ENCODE data around the gene LHFPL4.

LHFPL4 gene

GRCh38 chr3:9549600-9549999 lies 4.0 kb downstream of the LHFPL4 start (continued):
- TF ChIP-seq, protein P1, sequence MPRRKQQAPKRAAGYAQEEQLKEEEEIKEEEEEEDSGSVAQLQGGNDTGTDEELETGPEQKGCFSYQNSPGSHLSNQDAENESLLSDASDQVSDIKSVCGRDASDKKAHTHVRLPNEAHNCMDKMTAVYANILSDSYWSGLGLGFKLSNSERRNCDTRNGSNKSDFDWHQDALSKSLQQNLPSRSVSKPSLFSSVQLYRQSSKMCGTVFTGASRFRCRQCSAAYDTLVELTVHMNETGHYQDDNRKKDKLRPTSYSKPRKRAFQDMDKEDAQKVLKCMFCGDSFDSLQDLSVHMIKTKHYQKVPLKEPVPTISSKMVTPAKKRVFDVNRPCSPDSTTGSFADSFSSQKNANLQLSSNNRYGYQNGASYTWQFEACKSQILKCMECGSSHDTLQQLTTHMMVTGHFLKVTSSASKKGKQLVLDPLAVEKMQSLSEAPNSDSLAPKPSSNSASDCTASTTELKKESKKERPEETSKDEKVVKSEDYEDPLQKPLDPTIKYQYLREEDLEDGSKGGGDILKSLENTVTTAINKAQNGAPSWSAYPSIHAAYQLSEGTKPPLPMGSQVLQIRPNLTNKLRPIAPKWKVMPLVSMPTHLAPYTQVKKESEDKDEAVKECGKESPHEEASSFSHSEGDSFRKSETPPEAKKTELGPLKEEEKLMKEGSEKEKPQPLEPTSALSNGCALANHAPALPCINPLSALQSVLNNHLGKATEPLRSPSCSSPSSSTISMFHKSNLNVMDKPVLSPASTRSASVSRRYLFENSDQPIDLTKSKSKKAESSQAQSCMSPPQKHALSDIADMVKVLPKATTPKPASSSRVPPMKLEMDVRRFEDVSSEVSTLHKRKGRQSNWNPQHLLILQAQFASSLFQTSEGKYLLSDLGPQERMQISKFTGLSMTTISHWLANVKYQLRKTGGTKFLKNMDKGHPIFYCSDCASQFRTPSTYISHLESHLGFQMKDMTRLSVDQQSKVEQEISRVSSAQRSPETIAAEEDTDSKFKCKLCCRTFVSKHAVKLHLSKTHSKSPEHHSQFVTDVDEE (CRISPR knock-in tag; IDR thresholded peaks at IDR 0.05), result no peak

DNA sequence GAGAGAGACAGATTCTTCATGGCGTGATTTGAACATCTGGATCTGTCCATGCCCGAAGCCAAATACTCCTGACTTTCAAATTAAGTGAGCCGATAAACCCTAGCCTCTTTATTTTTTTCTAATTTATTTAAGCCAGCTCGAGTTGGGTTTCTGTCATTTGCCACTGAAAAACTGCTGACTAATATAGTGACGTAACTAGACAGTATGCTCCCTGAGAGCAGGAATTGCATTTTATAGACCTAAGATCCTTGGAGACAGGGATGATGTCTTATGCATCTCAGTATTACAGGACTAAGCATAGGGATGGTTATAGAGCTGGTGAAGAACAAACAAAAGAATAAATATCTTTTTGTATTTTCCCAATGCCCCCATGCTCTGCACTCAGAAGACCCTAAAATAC lies 4.6 kb downstream of the LHFPL4 start:
- TF ChIP-seq PPARA (CRISPR knock-in tag; IDR thresholded peaks at IDR 0.05; ENCODE audit: borderline replicate concordance) (no peak), ARNTL (CRISPR knock-in tag; IDR thresholded peaks at IDR 0.05; ENCODE audit: borderline replicate concordance, low read depth) (no peak), GLIS3 (CRISPR knock-in tag; IDR thresholded peaks at IDR 0.05) (no peak), ESRRG (CRISPR knock-in tag; IDR thresholded peaks at IDR 0.05) (no peak), CSDC2 (CRISPR knock-in tag; IDR thresholded peaks at IDR 0.05) (no peak), ZNF70 (CRISPR knock-in tag; IDR thresholded peaks at IDR 0.05) (no peak), SNAI2 (CRISPR knock-in tag; IDR thresholded peaks at IDR 0.05) (no peak)

DNA sequence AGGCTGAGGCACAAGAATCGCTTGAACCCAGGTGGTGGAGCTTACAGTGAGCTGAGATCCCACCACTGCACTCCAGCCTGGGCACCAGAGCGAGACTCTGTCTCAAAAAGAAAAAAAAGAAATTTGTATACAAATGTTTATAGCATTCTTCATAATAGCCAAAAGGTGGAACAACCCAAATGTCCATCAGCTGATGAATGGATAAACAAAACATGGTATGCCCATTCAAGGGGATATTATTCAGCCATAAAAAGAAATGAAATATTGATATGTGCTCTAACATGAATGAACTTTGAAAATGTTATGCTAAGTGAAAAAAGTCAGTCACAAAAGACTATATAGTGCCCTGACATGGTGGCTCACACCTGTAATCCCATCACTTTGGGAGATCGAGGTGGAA lies 11.4 kb downstream of the LHFPL4 start:
- TF ChIP-seq ZNF8 (CRISPR knock-in tag; IDR thresholded peaks at IDR 0.05) (peak; percentile 92), ARNTL (CRISPR knock-in tag; IDR thresholded peaks at IDR 0.05; ENCODE audit: borderline replicate concordance, low read depth) (no peak), BACH2 (CRISPR knock-in tag; IDR thresholded peaks at IDR 0.05; ENCODE audit: borderline replicate concordance) (no peak), ZC3H10 (CRISPR knock-in tag; IDR thresholded peaks at IDR 0.05) (no peak)
- no peak for ATAC-seq

More for the DNA sequence above, 4.6 kb downstream of the LHFPL4 start:
- ATAC-seq, result no peak

DNA sequence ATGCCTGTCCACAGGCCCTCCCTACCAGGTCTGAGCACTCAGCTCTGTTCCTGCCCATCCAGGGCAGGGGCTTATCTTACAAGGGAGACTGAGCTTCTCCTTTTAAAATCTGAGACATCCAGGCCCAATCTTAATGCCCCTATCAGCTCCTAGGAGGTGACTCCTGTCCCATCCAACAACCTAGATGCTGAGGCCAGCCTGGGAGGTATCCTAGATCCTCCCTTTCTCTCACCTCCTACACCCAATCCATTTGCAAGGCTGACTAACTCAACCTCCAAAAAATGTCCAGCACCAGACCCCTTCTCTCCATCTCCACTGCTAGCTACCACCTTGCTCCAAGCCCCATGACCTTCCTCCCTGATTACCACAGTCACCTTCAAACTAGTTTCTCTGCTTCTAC lies 17.4 kb downstream of the LHFPL4 start:
- no peak for ATAC-seq
- TF ChIP-seq PPARA (CRISPR knock-in tag; IDR thresholded peaks at IDR 0.05; ENCODE audit: borderline replicate concordance) (no peak), ISL1 (CRISPR knock-in tag; IDR thresholded peaks at IDR 0.05) (no peak), OSR1 (CRISPR knock-in tag; IDR thresholded peaks at IDR 0.05) (no peak), ARNTL (CRISPR knock-in tag; IDR thresholded peaks at IDR 0.05; ENCODE audit: borderline replicate concordance, low read depth) (no peak), ESRRG (CRISPR knock-in tag; IDR thresholded peaks at IDR 0.05) (no peak), TOX (CRISPR knock-in tag; IDR thresholded peaks at IDR 0.05; ENCODE audit: borderline replicate concordance) (no peak), ZNF70 (CRISPR knock-in tag; IDR thresholded peaks at IDR 0.05) (no peak), ZFP3 (CRISPR knock-in tag; IDR thresholded peaks at IDR 0.05) (no peak), ZC3H10 (CRISPR knock-in tag; IDR thresholded peaks at IDR 0.05) (no peak)
- TF ChIP-seq, protein P1 (CRISPR knock-in tag; IDR thresholded peaks at IDR 0.05), result no peak
- TF ChIP-seq, protein P2, sequence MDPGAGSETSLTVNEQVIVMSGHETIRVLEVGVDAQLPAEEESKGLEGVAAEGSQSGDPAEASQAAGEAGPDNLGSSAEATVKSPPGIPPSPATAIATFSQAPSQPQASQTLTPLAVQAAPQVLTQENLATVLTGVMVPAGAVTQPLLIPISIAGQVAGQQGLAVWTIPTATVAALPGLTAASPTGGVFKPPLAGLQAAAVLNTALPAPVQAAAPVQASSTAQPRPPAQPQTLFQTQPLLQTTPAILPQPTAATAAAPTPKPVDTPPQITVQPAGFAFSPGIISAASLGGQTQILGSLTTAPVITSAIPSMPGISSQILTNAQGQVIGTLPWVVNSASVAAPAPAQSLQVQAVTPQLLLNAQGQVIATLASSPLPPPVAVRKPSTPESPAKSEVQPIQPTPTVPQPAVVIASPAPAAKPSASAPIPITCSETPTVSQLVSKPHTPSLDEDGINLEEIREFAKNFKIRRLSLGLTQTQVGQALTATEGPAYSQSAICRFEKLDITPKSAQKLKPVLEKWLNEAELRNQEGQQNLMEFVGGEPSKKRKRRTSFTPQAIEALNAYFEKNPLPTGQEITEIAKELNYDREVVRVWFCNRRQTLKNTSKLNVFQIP (CRISPR knock-in tag; IDR thresholded peaks at IDR 0.05; ENCODE audit: borderline replicate concordance, low read depth), result no peak
- TF ChIP-seq, protein P3, sequence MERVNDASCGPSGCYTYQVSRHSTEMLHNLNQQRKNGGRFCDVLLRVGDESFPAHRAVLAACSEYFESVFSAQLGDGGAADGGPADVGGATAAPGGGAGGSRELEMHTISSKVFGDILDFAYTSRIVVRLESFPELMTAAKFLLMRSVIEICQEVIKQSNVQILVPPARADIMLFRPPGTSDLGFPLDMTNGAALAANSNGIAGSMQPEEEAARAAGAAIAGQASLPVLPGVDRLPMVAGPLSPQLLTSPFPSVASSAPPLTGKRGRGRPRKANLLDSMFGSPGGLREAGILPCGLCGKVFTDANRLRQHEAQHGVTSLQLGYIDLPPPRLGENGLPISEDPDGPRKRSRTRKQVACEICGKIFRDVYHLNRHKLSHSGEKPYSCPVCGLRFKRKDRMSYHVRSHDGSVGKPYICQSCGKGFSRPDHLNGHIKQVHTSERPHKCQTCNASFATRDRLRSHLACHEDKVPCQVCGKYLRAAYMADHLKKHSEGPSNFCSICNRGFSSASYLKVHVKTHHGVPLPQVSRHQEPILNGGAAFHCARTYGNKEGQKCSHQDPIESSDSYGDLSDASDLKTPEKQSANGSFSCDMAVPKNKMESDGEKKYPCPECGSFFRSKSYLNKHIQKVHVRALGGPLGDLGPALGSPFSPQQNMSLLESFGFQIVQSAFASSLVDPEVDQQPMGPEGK (CRISPR knock-in tag; IDR thresholded peaks at IDR 0.05; ENCODE audit: borderline replicate concordance), result no peak

DNA sequence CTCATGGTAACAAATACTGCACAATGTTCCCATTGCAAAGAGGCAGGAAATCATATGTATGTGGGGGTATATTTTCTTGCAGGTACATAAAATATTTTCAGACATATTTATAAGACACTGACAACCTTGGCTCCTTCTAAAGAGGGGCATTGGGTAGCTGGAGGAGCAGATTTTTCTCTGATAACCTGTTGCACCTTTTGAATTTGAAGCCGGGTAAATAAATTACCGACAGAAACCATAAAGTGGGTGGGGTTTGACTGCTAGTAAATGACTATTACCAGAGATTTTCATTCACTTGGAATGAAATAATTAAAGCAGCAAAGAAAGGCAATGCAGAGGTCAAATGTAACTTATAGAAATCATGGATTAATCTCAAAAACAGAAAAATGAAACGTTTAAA lies 19.2 kb downstream of the LHFPL4 start:
- no peak for TF ChIP-seq ISL1 (CRISPR knock-in tag; IDR thresholded peaks at IDR 0.05)
- TF ChIP-seq TCF4 (CRISPR knock-in tag; IDR thresholded peaks at IDR 0.05; ENCODE audit: borderline replicate concordance), result no peak
- no peak for TF ChIP-seq ARNTL (CRISPR knock-in tag; IDR thresholded peaks at IDR 0.05; ENCODE audit: borderline replicate concordance, low read depth)
- TF ChIP-seq, protein P4, sequence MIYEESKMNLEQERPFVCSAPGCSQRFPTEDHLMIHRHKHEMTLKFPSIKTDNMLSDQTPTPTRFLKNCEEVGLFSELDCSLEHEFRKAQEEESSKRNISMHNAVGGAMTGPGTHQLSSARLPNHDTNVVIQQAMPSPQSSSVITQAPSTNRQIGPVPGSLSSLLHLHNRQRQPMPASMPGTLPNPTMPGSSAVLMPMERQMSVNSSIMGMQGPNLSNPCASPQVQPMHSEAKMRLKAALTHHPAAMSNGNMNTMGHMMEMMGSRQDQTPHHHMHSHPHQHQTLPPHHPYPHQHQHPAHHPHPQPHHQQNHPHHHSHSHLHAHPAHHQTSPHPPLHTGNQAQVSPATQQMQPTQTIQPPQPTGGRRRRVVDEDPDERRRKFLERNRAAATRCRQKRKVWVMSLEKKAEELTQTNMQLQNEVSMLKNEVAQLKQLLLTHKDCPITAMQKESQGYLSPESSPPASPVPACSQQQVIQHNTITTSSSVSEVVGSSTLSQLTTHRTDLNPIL (CRISPR knock-in tag; IDR thresholded peaks at IDR 0.05; ENCODE audit: low read depth), result no peak
- no peak for TF ChIP-seq PPARA (CRISPR knock-in tag; IDR thresholded peaks at IDR 0.05; ENCODE audit: borderline replicate concordance)
- no peak for TF ChIP-seq ZC3H10 (CRISPR knock-in tag; IDR thresholded peaks at IDR 0.05)
- no peak for TF ChIP-seq ZNF8 (CRISPR knock-in tag; IDR thresholded peaks at IDR 0.05)
- TF ChIP-seq TOX (CRISPR knock-in tag; IDR thresholded peaks at IDR 0.05; ENCODE audit: borderline replicate concordance), result no peak
- TF ChIP-seq RARB (CRISPR knock-in tag; IDR thresholded peaks at IDR 0.05), result no peak
- no peak for TF ChIP-seq ZNF565 (CRISPR knock-in tag; conservative IDR thresholded peaks at IDR 0.05; ENCODE audit: low read depth)
- TF ChIP-seq, protein P2 (CRISPR knock-in tag; IDR thresholded peaks at IDR 0.05; ENCODE audit: borderline replicate concordance, low read depth), result no peak
- no peak for TF ChIP-seq OSR1 (CRISPR knock-in tag; IDR thresholded peaks at IDR 0.05)
- no peak for TF ChIP-seq GLIS3 (CRISPR knock-in tag; IDR thresholded peaks at IDR 0.05)
- no peak for TF ChIP-seq ZNF70 (CRISPR knock-in tag; IDR thresholded peaks at IDR 0.05)
- TF ChIP-seq ZFP3 (CRISPR knock-in tag; IDR thresholded peaks at IDR 0.05), result no peak
- no peak for TF ChIP-seq ESRRG (CRISPR knock-in tag; IDR thresholded peaks at IDR 0.05)
- no peak for ATAC-seq

Measured in SK-N-SH treated with all-trans-retinoic acid at 6 μM for 48 hours (cell line).